B cell (primary cell): ENCODE measurements around the gene DUSP15.
A peak's percentile ranks its signal among the peaks of the same experiment; 100 is the strongest.

Experiments used
- EZH2 ChIP-seq: IDR thresholded peaks from 2 replicates; pipeline ENCODE4 v1.6.1; 2012; ENCODE audit warnings: borderline replicate concordance, low read depth, mild to moderate bottlenecking, moderate library complexity, low read length; ENCODE audit not compliant: insufficient read depth, poor library complexity, severe bottlenecking
- TF ChIP-seq, protein P1 (sequence below): fragments of 200-600 bp; IDR thresholded peaks from one replicate; pipeline ENCODE4 v1.8.0; 2022; ENCODE audit warnings: antibody characterized with exemption, mild to moderate bottlenecking

DNA sequence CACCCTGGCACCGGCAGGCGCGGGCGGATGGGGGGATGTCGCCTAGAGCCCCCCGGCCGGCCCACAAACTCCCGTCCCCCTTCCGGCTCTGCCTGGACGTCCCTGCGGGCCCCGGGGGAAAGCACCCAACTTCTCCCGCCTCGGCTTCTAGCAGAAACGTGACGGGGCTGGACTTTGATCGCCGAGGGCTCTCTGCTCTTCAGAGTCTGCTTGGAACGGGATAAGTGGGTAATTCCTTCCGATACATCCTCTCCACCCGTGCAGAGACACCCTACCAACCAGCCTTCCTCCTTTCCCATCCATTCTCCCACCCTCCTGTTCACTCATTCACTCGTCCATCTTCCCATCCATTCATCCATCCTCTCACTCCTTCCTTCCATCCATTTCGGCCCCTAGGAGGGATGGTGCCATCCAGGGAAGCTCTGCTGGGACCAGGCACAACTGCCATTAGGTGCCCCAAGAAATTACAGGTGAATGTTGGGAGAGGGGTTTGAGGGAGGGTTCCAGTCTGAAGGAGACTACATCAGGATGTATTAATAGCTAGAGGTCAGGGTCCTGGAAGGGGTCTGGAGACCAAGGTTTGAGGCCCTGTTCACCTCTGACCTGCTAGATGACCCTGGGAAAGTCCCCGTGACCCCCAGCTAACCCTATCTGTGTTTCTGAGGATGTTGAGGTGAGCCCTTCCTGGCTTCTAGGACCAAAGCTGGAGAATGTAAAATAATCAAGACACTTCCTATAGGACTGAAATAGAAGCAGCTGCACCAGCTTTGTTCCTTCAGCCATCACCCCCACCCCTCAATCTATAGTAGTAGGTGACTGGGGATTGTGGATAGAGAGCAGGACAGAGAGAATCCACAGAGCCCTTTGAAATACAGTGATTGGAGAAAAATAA lies 645 bp upstream of the DUSP15 start:
- TF ChIP-seq EZH2 = peak; percentile 12
- TF ChIP-seq, protein P1, sequence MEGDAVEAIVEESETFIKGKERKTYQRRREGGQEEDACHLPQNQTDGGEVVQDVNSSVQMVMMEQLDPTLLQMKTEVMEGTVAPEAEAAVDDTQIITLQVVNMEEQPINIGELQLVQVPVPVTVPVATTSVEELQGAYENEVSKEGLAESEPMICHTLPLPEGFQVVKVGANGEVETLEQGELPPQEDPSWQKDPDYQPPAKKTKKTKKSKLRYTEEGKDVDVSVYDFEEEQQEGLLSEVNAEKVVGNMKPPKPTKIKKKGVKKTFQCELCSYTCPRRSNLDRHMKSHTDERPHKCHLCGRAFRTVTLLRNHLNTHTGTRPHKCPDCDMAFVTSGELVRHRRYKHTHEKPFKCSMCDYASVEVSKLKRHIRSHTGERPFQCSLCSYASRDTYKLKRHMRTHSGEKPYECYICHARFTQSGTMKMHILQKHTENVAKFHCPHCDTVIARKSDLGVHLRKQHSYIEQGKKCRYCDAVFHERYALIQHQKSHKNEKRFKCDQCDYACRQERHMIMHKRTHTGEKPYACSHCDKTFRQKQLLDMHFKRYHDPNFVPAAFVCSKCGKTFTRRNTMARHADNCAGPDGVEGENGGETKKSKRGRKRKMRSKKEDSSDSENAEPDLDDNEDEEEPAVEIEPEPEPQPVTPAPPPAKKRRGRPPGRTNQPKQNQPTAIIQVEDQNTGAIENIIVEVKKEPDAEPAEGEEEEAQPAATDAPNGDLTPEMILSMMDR = no peak
